Karpas-422 (cell line): ENCODE results near the gene PARD3B. TPM values are rescaled to one million over a fixed set of nuclear protein-coding genes. Genes with fewer than 3 reads are reported as not detected.

Experiments
- DNase-seq: peaks from one replicate; pipeline ENCODE4 v3.0.0-alpha.2; 2015
- H2AFZ ChIP-seq: fragments of 200-600 bp; sonication (generic); 2 replicates; pipeline ENCODE4 v1.6.1; 2014; ENCODE audit warnings: antibody characterized with exemption, low read length, mixed read lengths
- H3K27ac ChIP-seq: fragments of 200-600 bp; sonication (generic); 2 replicates; pipeline ENCODE4 v1.5.1; 2014; ENCODE audit warnings: mild to moderate bottlenecking, low read length, moderate library complexity
- H3K27me3 ChIP-seq: fragments of 200-600 bp; sonication (generic); 2 replicates; pipeline ENCODE4 v1.6.1; 2014; ENCODE audit warnings: low read length, mixed read lengths
- H3K36me3 ChIP-seq: fragments of 200-600 bp; sonication (generic); 2 replicates; pipeline ENCODE4 v1.6.1; 2014; ENCODE audit warnings: low read length, mixed read lengths; ENCODE audit not compliant: insufficient read depth
- H3K4me1 ChIP-seq: fragments of 200-600 bp; sonication (generic); 2 replicates; pipeline ENCODE4 v1.6.1; 2014; ENCODE audit warnings: mild to moderate bottlenecking, low read length, mixed read lengths
- H3K4me2 ChIP-seq: fragments of 200-600 bp; sonication (generic); 2 replicates; pipeline ENCODE4 v1.6.1; 2014; ENCODE audit warnings: low read length, low read depth, mild to moderate bottlenecking; ENCODE audit not compliant: poor library complexity, severe bottlenecking
- H3K4me3 ChIP-seq: fragments of 200-600 bp; sonication (generic); 2 replicates; pipeline ENCODE4 v1.5.1; 2014; ENCODE audit warnings: mild to moderate bottlenecking, antibody characterized with exemption, low read length, mixed read lengths
- H3K79me2 ChIP-seq: fragments of 200-600 bp; sonication (generic); 2 replicates; pipeline ENCODE4 v1.6.1; 2014; ENCODE audit warnings: mild to moderate bottlenecking, low read length, mixed read lengths
- H3K9ac ChIP-seq: fragments of 200-600 bp; sonication (generic); 2 replicates; pipeline ENCODE4 v1.6.0; 2014; ENCODE audit warnings: low read length
- H3K9me2 ChIP-seq: fragments of 200-600 bp; sonication (generic), shearing (Covaris generic); replicated peaks from 2 replicates; pipeline ENCODE4 v1.6.0; 2014; ENCODE audit warnings: mild to moderate bottlenecking, low read length, moderate library complexity; ENCODE audit not compliant: insufficient read depth
- H3K9me3 ChIP-seq: fragments of 300-700, 200-600 bp; sonication (generic); 2 replicates; pipeline ENCODE4 v1.6.1; 2014; ENCODE audit warnings: low read length, mixed read lengths
- H4K20me1 ChIP-seq: fragments of 200-600 bp; sonication (generic); 2 replicates; pipeline ENCODE4 v1.6.1; 2014; ENCODE audit warnings: mild to moderate bottlenecking, antibody characterized with exemption, low read length, low read depth; ENCODE audit not compliant: insufficient read depth
- total RNA-seq: library from RNA; depleted of rRNA; stranded (reverse); fragments of >200 nt; shearing (Covaris generic); gene quantifications from 2 replicates; pipeline ENCODE4 v1.2.3, GENCODE V29; 2014; ENCODE audit warnings: low replicate concordance

PARD3B gene
- total RNA-seq, 1 experiment from 2014 or later, result not detected

DNA sequence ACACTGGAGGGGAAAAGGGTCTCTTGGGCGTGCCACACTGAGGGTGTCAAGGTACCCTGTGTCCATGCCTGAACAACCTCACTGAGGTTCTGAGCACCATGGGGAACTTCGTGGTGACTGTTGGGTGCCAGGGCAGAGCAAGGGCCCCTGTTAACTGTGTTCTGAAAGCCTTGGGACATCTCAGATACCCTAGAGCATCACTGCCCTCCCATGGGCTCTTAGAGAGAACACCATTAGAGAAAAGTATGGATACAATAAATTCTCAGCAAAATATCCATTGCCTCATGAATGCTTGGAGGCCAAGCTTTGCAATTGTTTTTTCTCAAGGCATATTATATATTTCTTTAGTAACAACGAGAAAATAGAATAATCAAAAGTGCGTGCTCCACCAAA is 648.6 kb downstream of the PARD3B start:
- no peak overlapping the region for H3K4me2 ChIP-seq
- H3K36me3 ChIP-seq, result no peaks in the 10 kb centered on the region
- no peak overlapping the region for H3K9ac ChIP-seq

GRCh38 chr2:205197468-205198139 is 652.3 kb downstream of the PARD3B start:
- H3K9ac ChIP-seq, result no peak overlapping the region
- H3K27me3 ChIP-seq, result no peaks in the 10 kb centered on the region
- no peaks in the 10 kb centered on the region for H3K79me2 ChIP-seq
- no peak overlapping the region for H3K27ac ChIP-seq
- no peaks in the 10 kb centered on the region for H3K36me3 ChIP-seq
- H2AFZ ChIP-seq, result no peak overlapping the region
- no peaks in the 10 kb centered on the region for H4K20me1 ChIP-seq
- no peaks in the 10 kb centered on the region for H3K9me3 ChIP-seq
- H3K4me1 ChIP-seq, result no peaks in the 10 kb centered on the region
- no peak overlapping the region for H3K4me3 ChIP-seq
- no peaks in the 10 kb centered on the region for H3K9me2 ChIP-seq
- no peak overlapping the region for H3K4me2 ChIP-seq
- no peak for DNase-seq

More for the DNA sequence above, 648.6 kb downstream of the PARD3B start:
- H3K27ac ChIP-seq, result no peak overlapping the region
- no peaks in the 10 kb centered on the region for H3K79me2 ChIP-seq
- H3K9me3 ChIP-seq, result no peaks in the 10 kb centered on the region
- no peaks in the 10 kb centered on the region for H3K9me2 ChIP-seq
- no peak overlapping the region for H2AFZ ChIP-seq
- no peak overlapping the region for H3K4me3 ChIP-seq
- no peaks in the 10 kb centered on the region for H3K27me3 ChIP-seq
- no peaks in the 10 kb centered on the region for H4K20me1 ChIP-seq
- H3K4me1 ChIP-seq, result no peaks in the 10 kb centered on the region
- DNase-seq, result no peak

GRCh38 chr2:205198140-205198525 is 652.9 kb downstream of the PARD3B start:
- Histone ChIP-seq H3K27ac (no peak overlapping the region), H3K9me3 (no peaks in the 10 kb centered on the region), H3K9me2 (no peaks in the 10 kb centered on the region), H3K27me3 (no peaks in the 10 kb centered on the region), H3K79me2 (no peaks in the 10 kb centered on the region), H3K4me2 (no peak overlapping the region), H3K9ac (no peak overlapping the region), H3K4me3 (no peak overlapping the region), H2AFZ (no peak overlapping the region), H3K36me3 (no peaks in the 10 kb centered on the region), H3K4me1 (no peaks in the 10 kb centered on the region), H4K20me1 (no peaks in the 10 kb centered on the region)
- no peak for DNase-seq

DNA sequence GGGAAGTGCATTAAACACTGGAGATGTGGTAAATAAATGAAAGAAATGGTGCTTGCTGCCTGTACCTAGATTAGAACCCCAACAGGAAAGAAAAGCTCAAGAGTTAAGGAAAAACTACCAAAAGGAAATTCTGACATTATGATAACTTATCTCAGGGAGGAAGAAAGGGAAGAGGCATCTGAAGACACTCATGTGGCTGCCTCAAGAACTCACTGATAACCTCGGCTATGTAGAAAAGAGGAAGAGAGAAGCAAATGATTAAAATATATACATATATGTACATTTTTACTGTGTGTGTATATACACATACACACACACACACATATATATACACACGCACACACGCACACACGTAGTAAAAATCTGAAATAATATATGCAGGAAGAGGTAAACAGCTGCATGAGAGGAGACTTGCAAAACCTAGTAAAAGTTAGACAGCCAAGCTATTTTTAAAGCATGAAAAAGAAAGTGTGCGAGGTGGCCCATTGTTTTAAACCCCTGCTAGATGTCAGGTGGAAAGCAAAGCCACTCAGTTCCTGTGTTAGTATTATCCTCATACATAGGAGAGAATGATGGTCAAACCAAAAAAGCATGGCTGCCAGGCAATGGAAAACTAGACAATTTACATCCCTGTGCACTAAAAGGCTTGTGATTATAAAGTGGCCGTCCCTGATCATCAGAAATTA is 654.0 kb downstream of the PARD3B start:
- H3K9ac ChIP-seq, result no peak overlapping the region
- no peaks in the 10 kb centered on the region for H3K9me2 ChIP-seq
- no peaks in the 10 kb centered on the region for H3K9me3 ChIP-seq
- H3K36me3 ChIP-seq, result no peaks in the 10 kb centered on the region
- no peaks in the 10 kb centered on the region for H3K4me1 ChIP-seq
- H4K20me1 ChIP-seq, result no peaks in the 10 kb centered on the region
- H3K4me2 ChIP-seq, result no peak overlapping the region
- DNase-seq, result no peak
- no peak overlapping the region for H3K4me3 ChIP-seq
- no peaks in the 10 kb centered on the region for H3K27me3 ChIP-seq
- no peaks in the 10 kb centered on the region for H3K79me2 ChIP-seq
- no peak overlapping the region for H2AFZ ChIP-seq
- no peak overlapping the region for H3K27ac ChIP-seq

- H3K4me1 ChIP-seq, result no peaks in the 10 kb centered on the region
- no peaks in the 10 kb centered on the region for H3K79me2 ChIP-seq
- no peak for DNase-seq
- no peak overlapping the region for H3K9ac ChIP-seq
- H3K9me2 ChIP-seq, result no peaks in the 10 kb centered on the region
- no peak overlapping the region for H3K4me2 ChIP-seq
- H3K27me3 ChIP-seq, result no peaks in the 10 kb centered on the region
- H3K9me3 ChIP-seq, result no peaks in the 10 kb centered on the region
- no peaks in the 10 kb centered on the region for H4K20me1 ChIP-seq
- no peaks in the 10 kb centered on the region for H3K36me3 ChIP-seq
- H3K4me3 ChIP-seq, result no peak overlapping the region
- no peak overlapping the region for H2AFZ ChIP-seq
- H3K27ac ChIP-seq, result no peak overlapping the region
Measured at GRCh38 chr2:205210494-205210893, 665.2 kb downstream of the PARD3B start.

DNA sequence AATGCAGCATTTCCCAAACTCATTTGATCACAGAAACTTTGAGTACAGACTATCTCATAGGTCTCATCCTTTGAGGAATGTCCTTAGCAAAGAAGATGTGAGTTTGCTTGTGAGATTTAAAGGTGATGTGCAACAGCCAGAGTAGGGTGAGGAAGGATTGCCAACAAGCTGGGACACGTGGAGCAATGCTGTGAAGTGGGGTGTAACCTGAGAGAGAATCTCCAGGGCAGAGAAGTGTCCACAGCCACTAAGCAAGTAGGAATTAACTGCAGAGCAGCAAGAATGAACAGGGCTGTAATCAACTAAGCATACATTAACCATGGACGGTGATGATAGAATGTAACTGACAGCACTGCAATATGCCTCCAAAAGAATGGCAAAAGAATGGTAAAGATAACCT is 667.1 kb downstream of the PARD3B start:
- no peaks in the 10 kb centered on the region for H3K27me3 ChIP-seq
- H3K27ac ChIP-seq, result no peak overlapping the region
- no peaks in the 10 kb centered on the region for H4K20me1 ChIP-seq
- H3K79me2 ChIP-seq, result no peaks in the 10 kb centered on the region
- H3K4me2 ChIP-seq, result no peak overlapping the region
- no peaks in the 10 kb centered on the region for H3K4me1 ChIP-seq
- H3K9ac ChIP-seq, result no peak overlapping the region
- no peaks in the 10 kb centered on the region for H3K36me3 ChIP-seq
- no peaks in the 10 kb centered on the region for H3K9me3 ChIP-seq
- no peaks in the 10 kb centered on the region for H3K9me2 ChIP-seq
- no peak overlapping the region for H2AFZ ChIP-seq
- no peak overlapping the region for H3K4me3 ChIP-seq
- no peak for DNase-seq

- Histone ChIP-seq H3K4me2 (no peak overlapping the region), H3K79me2 (no peaks in the 10 kb centered on the region), H2AFZ (no peak overlapping the region), H4K20me1 (no peaks in the 10 kb centered on the region), H3K4me1 (no peaks in the 10 kb centered on the region), H3K9me2 (no peaks in the 10 kb centered on the region), H3K36me3 (no peaks in the 10 kb centered on the region), H3K4me3 (no peak overlapping the region), H3K27ac (no peak overlapping the region), H3K9ac (no peak overlapping the region), H3K9me3 (no peaks in the 10 kb centered on the region), H3K27me3 (no peaks in the 10 kb centered on the region)
- DNase-seq, result no peak
Measured at GRCh38 chr2:205216092-205216491, 670.8 kb downstream of the PARD3B start.

GRCh38 chr2:205216580-205216979 is 671.3 kb downstream of the PARD3B start:
- Histone ChIP-seq H3K9me3 (no peaks in the 10 kb centered on the region), H3K4me3 (no peak overlapping the region), H3K79me2 (no peaks in the 10 kb centered on the region), H3K4me1 (no peaks in the 10 kb centered on the region), H3K27me3 (no peaks in the 10 kb centered on the region), H3K4me2 (no peak overlapping the region), H4K20me1 (no peaks in the 10 kb centered on the region), H3K27ac (no peak overlapping the region), H3K9ac (no peak overlapping the region), H3K36me3 (no peaks in the 10 kb centered on the region), H3K9me2 (no peaks in the 10 kb centered on the region), H2AFZ (no peak overlapping the region)
- DNase-seq, result no peak
